ENCODE data around the gene RNF123. TPM values are rescaled to one million over a fixed set of nuclear protein-coding genes. Genes with fewer than 3 reads are reported as not detected.

The RNF123 gene
- polyA plus RNA-seq, 1 of the 3 experiments (the other 2 are of a cell fraction): 48.1 TPM

DNA sequence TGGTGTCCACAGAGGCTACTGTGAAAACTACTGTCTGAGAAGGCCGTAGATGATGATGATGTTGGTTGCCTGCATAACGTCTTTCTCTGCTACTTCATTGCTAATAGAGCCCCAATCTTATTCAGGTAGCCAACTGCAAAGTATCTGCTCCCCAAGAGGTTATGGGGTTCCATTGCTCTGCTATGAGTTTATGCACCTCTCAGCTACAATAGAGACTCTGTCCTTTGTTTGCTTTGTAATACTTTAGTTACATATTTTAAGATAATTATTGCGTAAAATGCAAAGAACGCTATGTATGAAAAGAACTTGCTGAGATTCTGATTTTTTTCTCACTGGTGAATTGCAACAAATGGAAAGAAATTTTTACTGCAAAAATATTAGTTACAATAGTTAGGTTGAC, 62.1 kb downstream of the RNF123 start (continued):
- TF ChIP-seq CTCF (IDR thresholded peaks at IDR 0.05) (no peak), FOSL2 (IDR thresholded peaks at IDR 0.05; ENCODE audit: borderline replicate concordance, low read depth) (no peak), RFX5 (IDR thresholded peaks at IDR 0.05; ENCODE audit: low read length) (no peak), RXRA (IDR thresholded peaks at IDR 0.05; ENCODE audit: borderline replicate concordance, low read depth) (no peak), FOXM1 (IDR thresholded peaks at IDR 0.05; ENCODE audit: low read depth) (no peak), USF2 (IDR thresholded peaks at IDR 0.05; ENCODE audit: borderline replicate concordance, low read depth, low read length) (no peak), ELF1 (IDR thresholded peaks at IDR 0.05) (no peak), EP300 (IDR thresholded peaks at IDR 0.05; ENCODE audit: borderline replicate concordance in 1 of 2, low read depth in 1 of 2, low read length in 1 of 2) (no peak), CHD2 (IDR thresholded peaks at IDR 0.05; ENCODE audit: low read length, partially characterized antibody) (no peak), TEAD4 (IDR thresholded peaks at IDR 0.05; ENCODE audit: borderline replicate concordance, insufficient read depth) (no peak), SIN3A (IDR thresholded peaks at IDR 0.05; ENCODE audit: borderline replicate concordance, low read depth, low read length) (no peak)

DNA sequence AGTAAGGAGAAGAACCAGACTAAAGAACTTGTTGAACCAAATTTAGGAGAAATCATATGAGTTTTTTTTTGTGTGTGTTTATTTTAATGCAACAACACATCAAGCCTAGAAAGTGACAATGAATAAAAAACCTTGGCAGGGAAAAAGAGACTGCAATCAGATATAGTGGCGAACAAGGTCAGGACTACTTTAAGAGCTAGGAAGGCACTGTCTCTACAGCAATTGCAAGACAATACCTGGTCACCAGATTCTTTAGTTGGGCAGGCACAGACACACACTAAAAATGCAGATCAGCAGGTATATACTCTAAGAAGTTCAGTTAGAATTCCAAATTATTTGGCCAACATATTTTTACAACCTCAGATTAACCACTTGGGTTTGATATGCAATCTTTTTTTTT, 65.2 kb downstream of the RNF123 start:
- peaks cover 78% of the 10 kb centered on the region for H4K20me1 ChIP-seq (ENCODE audit: insufficient read depth)

More for the DNA sequence above, 65.2 kb downstream of the RNF123 start:
- ChIA-PET POLR2A (no interaction called here), CTCF (no interaction called here)
- Histone ChIP-seq H3K9me2 (0 out of 2 replicates have a peak, but pooled peaks cover 2% of the 10 kb centered on the region), H2AFZ (ENCODE audit: low read depth) (no peak overlapping the region), H3K27me3 (ENCODE audit: insufficient read depth) (no peaks in the 10 kb centered on the region), H3K4me1 (ENCODE audit: control insufficient read depth in 1 of 2, insufficient read depth in 2 of 2, low read depth in 1 of 2, low read length in 1 of 2) (no peaks in the 10 kb centered on the region), H3K4me3 (ENCODE audit: low read depth in 2 of 2, low read length in 1 of 2) (no peak overlapping the region), H3F3A (replicated peaks; ENCODE audit: insufficient read depth) (no peaks in the 10 kb centered on the region), H3K27ac (ENCODE audit: low read depth in 2 of 2, low read length in 1 of 2) (no peak overlapping the region), H3K9ac (no peak overlapping the region), H3K9me3 (no peaks in the 10 kb centered on the region), H3K79me2 (ENCODE audit: insufficient read depth) (peaks cover 96% of the 10 kb centered on the region), H3K36me3 (replicated peaks in 1 of 2; ENCODE audit: control insufficient read depth in 1 of 2, insufficient read depth in 2 of 2, low read length in 1 of 2) (peaks cover 0 to 3% of the 10 kb centered on the region in 2 experiments), H3K4me2 (no peak overlapping the region)
- no peak for DNase-seq
- WGBS (ENCODE audit: low lambda C conversion rate): 95% methylated on average over 1 of the region's 1 CpG
- TF ChIP-seq ZBTB33 (IDR thresholded peaks at IDR 0.05; ENCODE audit: borderline replicate concordance, low read depth): no peak
- no peak for TF ChIP-seq TAF1 (IDR thresholded peaks at IDR 0.05; ENCODE audit: borderline replicate concordance, low read depth, low read length)
- TF ChIP-seq RXRA (IDR thresholded peaks at IDR 0.05; ENCODE audit: borderline replicate concordance, low read depth): no peak
- no peak for TF ChIP-seq TEAD4 (IDR thresholded peaks at IDR 0.05; ENCODE audit: borderline replicate concordance, insufficient read depth)
- no peak for TF ChIP-seq EZH2phosphoT487 (IDR thresholded peaks at IDR 0.05; ENCODE audit: borderline replicate concordance, low read depth)
- TF ChIP-seq MAX (IDR thresholded peaks at IDR 0.05; ENCODE audit: low read depth): no peak
- TF ChIP-seq MXI1 (IDR thresholded peaks at IDR 0.05; ENCODE audit: low read depth, low read length): no peak
- TF ChIP-seq RCOR1 (IDR thresholded peaks at IDR 0.05; ENCODE audit: low read length): no peak
- no peak for TF ChIP-seq SMC3 (IDR thresholded peaks at IDR 0.05; ENCODE audit: low read depth, low read length)
- TF ChIP-seq SIN3A (IDR thresholded peaks at IDR 0.05; ENCODE audit: borderline replicate concordance, low read depth, low read length): no peak
- no peak for TF ChIP-seq JUND (IDR thresholded peaks at IDR 0.05)
- TF ChIP-seq GABPA (IDR thresholded peaks at IDR 0.05; ENCODE audit: low read depth): no peak

Data from SK-N-SH (cell line).